GM21360 (cell line): ENCODE results near the gene POMP.
A peak's percentile ranks its signal among the peaks of the same experiment; 100 is the strongest.

Experiments
- ATAC-seq: cut with Tn5 transposase; IDR thresholded peaks from one replicate; pipeline ENCODE4 v1.9.1; 2021; ENCODE audit warnings: mild to moderate bottlenecking, moderate library complexity; ENCODE audit not compliant: unreplicated experiment

The POMP gene

DNA sequence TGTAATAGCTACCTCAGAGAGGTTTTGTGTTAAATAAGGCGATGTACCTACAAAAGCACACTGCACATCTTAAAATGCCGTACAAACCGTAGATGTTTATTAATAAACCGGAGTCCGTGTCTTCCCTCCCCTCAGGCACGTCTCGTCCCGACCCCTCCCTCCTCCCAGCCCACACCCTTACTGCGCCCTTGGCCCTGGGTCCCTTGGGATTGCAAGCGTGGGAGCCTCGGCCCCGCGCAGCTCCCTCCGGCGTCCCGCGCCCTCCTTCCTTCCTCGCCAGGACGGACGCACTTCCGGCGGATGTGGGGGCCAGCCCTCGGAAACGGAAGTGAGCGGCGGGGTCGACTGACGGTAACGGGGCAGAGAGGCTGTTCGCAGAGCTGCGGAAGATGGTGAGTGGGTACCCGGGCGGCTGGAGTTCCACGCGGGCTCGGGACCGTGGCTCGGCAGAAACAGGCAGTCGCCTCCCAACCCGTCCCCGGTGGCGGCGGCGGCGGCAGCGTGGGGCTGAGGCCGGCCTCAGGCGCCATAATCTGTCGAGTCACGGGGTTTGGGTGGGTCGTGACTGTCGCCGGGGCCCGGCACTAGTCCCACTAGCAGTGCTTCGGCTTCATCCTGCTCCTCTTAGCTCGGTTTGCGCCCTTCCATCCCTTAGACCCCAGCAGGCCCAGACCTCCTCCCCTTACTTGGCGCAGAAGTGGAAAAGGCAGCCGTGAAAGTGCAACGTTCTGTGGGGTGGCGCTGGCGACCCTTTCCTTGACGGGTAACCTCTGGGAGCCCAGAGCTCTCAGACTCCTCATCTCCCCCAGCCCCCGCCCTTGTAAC, at the start of gene POMP:
TSS of gene POMP (plus strand) at position 335 of the 825 bp plus-strand sequence. CDS start at position 390, 55 bp downstream.
- peak; percentile 86 for ATAC-seq

DNA sequence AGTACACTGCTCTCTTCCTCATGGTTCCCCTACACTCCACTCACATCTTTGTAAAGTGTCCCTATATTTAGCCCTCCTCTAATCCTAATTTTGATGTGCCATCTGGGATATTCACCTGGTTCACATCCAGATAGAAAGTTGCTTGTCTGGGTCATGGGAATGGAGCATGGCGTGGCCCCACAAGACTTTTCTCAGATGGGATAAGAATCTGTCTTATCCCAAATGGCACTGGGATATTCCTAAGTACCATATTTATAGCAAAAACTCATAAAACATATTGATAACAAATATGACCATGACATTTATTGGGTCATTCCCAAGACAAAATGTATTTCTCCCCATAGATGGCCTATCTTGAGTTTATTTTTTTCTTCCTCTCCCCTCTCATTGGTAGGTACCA, 49.5 kb upstream of the POMP start:
- no peak for ATAC-seq

GRCh38 chr13:28609926-28610325, 49.0 kb upstream of the POMP start:
- ATAC-seq, result no peak

- ATAC-seq, result no peak
Observed at GRCh38 chr13:28610996-28611395, 47.9 kb upstream of the POMP start.

GRCh38 chr13:28611654-28612131, 47.2 kb upstream of the POMP start:
- ATAC-seq, result no peak

GRCh38 chr13:28613562-28613961, 45.4 kb upstream of the POMP start:
- ATAC-seq, result no peak

- ATAC-seq, result no peak
Observed at GRCh38 chr13:28615916-28616446, 42.9 kb upstream of the POMP start.

DNA sequence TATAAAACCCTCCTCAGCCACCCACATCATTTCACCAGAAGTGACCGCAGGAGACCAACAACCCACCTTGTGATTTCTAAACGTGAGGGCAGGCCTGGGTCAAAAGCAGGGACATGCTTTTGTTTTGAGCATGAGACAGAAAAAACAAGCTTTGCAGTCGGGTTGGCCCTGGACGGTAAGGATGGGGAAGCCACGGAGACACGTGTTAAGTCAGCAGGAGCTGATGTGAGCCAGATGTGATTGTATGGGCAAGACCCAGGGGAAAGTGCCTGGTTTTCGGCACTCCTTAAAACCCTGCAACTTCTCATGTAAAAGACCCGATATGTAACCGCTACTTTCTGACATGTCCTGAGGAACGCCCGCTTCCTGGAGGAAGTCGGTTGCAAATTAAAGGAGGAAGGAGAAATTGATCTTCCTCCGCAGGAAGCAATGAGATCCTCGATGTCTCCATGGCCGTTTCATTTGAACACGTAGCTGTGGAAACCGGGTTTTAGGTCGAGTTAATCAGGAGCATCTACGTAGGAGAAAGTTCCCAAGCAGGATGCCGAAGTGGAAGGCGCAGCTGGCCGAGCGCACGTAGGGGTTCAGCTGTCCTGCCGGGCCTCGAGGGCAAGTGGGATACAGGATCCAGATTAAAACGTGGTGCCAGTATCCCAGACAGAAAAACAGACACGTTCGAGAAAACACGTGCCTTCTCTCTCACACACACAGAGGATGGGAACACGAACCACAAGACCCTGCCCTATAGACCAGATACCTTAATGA, 40.5 kb upstream of the POMP start:
- no peak for ATAC-seq

DNA sequence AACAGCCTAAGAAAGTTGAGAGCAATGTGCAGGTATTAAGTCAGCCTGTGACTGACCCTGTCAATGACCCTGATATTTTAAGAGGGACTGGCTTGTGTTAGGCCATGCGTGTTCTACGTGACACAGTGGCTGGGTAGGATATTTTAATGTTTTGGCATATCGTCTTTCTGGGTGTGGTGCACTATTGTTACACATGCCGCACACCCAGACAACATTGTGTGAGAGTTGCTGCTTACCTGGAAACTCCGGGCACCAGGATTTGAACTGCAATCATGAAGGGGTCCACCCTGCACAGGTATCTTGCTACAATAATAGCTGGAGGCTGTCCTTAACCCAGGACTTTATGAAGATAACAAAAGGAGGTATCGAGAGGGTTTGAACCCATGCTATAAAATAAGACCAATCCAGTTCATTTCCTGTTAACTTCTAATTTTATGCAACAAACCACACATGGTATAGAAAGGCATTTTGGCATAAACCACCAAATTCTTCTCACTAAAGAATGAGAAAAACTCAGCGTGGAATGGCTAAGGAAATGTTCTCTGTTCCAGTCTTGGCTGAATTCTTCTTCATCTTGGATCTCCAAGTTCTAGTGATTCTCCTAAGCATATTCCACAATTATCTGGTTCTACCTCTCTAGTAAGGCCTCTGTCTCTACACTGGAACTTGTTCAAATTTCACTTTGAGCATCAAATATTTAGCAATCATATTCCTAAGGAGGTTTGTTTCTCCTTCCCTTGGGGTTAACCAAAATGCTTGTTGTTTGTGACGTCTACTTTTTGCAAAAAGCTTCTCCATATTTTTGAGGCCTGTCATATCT, 38.7 kb upstream of the POMP start:
- no peak for ATAC-seq

DNA sequence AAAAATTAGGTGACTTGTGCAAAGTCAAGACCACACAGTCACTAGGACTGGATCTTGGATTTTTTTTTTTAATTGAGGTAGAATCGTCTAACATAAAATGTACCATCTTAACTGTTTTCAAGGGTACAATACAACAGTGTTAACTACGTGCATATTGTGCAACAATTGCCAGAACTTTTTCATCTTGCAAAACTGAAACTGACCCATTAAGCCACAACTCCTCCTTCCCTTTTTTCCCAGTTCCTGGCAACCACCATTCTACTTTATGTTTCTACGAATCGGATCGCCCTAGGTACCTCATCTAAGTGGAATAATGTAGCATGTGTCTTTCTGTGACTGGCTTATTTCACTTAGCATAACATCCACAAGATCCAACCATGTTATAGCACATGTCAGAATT, 37.5 kb upstream of the POMP start:
- ATAC-seq, result no peak

GRCh38 chr13:28622286-28622685, 36.6 kb upstream of the POMP start:
- ATAC-seq, result no peak

DNA sequence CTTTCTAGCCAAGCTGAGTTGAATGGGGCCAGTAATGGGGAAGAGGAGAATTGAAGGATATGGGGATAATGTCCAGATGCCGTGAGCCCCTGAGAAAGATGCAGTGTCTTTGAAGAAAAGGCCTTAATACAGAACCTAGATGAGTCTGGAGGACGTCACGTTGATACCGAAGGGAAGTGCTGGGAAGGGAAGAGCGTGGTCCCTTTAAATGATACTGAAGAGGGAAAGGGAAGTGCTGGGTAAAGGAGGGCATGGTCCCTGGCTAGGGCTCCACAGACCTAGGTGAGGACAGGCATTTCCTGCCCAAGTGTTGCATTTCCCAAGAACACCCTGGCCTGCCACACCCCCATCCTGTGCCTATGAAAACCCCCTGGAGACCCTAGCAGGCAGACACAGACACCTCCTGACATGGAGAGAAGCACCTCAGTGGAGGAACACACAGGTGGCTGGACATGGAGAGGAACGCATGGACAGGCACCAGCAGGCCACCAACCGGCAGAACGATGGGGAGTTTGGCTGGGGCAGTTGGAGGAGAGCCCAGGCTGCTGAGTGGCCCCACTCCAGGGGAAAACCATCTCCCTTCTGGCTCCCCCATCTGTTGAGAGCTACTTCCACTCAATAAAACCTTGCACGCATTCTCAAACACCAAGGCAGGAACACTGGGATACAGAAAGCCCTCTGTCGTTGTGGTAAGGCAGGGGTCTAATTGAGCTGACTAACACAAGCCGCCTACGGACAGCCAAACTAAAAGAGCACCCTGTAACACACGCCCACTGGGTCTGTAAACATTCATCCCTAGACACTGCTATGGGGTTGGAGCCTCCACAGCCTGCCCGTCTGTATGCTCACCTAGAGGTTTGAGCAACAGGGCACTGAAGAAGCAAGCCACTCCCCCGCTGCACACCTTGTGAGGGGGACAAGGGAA, 34.9 kb upstream of the POMP start:
- no peak for ATAC-seq

DNA sequence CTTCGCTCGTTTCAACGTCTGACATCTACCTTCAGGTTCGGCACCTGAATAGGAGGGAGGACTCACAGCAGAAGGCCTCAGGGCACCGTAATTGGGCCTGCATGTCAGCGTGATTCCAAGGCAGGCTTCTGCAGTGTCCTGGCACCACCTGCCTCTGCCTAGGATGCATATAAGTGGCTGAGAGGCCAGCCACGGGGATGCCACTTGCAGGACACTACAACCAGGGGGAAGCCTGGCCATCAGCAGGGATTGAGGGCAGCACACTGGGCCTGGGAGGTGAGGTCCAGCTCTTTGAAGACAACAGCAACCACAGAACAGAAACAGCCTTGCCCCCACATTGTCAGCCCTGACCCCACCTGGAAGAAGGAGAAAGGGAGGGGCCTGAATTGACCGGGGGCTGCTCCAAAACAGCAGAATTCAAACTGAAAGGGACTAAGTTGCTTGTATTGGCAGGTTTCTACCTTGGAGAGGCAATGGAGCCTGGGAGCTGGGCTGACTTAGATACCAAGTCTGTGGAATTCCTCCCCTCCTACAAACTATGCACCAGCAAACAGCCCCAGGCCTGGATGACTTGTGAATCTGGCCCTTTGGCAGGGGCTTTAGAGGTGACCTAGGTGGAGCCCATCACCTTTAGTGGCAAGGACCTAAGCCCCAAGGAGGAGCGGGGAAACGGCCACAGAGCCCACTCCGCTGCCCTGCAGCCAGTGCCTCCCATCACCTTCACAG, 34.1 kb upstream of the POMP start:
- no peak for ATAC-seq

DNA sequence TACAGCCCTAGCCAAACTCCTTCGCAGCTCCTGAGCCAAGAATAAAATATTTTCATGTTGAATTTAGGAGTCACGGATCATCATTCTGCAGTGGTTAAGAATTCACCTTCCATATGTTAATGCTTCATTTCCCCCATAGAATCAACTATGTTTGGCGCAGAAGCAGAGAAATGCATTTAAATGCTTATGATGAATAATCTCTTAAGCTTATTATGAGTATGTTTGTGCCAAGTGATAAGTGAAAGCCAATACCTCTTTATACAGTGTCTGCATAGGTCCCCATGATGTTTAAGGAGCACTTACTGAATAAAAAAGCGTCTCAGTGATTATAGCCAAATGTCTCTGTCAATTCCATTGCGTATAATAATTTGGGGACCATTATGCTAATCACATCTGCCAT, 32.7 kb upstream of the POMP start:
- no peak for ATAC-seq

DNA sequence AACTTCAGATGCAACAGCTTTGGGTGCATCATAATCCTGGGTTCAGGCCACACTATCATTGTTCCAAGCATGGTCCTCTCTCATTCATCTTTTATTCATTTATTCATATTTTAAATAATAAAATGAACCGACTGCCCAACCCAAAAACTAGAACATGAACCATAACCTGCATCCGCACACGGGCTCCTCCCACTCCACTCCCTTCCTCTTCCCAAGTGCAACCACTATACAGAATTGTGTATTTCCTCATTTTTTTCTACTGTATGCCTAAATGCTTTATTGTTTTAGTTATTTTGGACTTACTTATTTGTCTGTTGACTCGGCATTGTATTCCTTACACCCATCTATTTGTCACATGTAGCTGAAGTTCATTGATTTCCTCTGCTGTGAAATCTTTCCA, 30.7 kb upstream of the POMP start:
- ATAC-seq, result no peak

GRCh38 chr13:28630869-28631268, 28.1 kb upstream of the POMP start:
- no peak for ATAC-seq

DNA sequence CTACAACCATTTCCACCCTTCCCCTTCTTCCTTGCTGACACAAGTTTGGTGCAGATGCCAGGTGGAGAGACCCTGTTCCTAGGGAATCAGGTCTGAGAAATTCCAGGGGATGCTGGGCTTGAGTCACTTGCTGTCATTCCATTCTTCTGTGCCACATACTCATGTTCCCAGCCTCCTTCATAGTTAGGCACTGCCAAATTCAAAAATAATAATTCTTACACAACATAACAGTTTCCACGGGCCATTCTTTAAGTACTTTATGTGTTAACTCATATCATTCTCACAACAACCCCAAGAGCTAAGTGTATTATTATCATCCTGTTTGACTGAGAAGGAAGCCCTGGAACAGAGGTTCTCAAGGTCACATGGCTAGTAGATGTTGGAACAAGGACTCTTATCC, 27.1 kb upstream of the POMP start:
- ATAC-seq, result no peak

- ATAC-seq, result no peak
Observed at GRCh38 chr13:28636069-28636468, 22.9 kb upstream of the POMP start.

DNA sequence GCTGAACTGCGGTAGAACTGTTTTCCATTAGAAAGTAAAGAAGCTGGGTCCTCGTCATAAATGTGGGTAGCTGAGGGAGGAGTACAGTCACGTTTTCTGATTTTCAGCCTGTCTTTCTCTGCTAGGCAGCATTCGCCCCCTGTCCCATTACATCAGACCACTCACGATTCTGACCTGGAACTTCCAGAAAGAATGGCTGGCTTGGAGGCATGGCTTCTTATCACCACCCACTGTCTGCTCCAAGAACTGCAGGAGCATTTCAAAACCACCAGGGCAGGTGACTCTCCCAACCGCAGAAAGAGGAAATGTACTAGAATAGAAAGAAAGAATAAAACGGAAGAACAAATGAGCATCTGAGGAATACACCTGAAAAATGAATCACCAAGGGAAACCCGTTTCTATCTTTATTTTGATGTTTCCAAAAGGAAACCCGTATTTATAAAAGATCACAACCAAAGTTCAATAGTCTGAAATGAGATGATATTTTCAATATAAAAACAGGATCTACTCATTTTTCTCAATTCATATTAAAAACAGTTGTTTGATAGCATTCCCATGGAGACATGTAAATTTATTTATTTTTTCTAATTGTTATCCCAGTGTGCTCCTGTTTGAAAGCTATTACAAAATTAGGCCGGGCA, 22.1 kb upstream of the POMP start:
- ATAC-seq, result peak; percentile 54
